WI38 (cell line): ENCODE data around the gene ADAT1.
A peak's percentile ranks its signal among the peaks of the same experiment; 100 is the strongest.

Experiments
- H3K4me3 ChIP-seq: 2 replicates; pipeline ENCODE4 v1.5.1; 2011; ENCODE audit warnings: low read depth, mild to moderate bottlenecking, control low read depth, low read length
- CTCF ChIP-seq: IDR thresholded peaks from 2 replicates; pipeline ENCODE4 v1.5.1; 2012; ENCODE audit warnings: low read depth, mild to moderate bottlenecking, control low read depth, low read length

Gene ADAT1

GRCh38 chr16:75552951-75553350 is 70.1 kb downstream of the ADAT1 start:
- H3K4me3 ChIP-seq, result no peak overlapping the region

DNA sequence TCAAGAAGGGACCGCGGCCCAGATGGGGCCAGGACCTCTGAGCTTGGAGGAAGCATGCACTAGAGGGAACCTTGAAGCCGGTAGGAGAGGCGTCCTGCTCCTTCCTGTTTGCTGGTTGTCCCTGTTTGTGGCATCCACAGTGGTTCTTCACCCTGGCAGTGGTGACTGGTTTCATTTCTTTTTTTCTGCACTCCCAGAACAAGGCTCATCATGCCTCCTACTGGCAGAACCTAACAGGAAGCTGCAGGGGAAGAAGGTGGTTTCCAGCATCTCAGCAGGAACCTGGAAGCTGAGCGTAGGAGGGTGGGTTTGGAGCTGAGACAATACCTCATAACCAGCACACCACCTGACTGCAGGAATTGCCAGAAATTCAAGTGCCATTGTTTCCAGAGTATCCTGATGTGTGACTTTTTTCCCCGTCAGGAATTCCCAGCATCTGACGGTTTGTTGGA is 72.8 kb downstream of the ADAT1 start:
- peak; percentile 35 for TF ChIP-seq CTCF
- no peak overlapping the region for H3K4me3 ChIP-seq

More at GRCh38 chr16:75552951-75553350, 70.1 kb downstream of the ADAT1 start:
- no peak for TF ChIP-seq CTCF
